GM08714 (cell line): Measurements from ENCODE around the gene SNCAIP.

Experiments
- H3K4me3 ChIP-seq: fragments of 200-500 bp; sonication (Bioruptor generic); 2 replicates; pipeline ENCODE4 v1.5.1; 2014; ENCODE audit warnings: mild to moderate bottlenecking, low read length, inconsistent platforms
- ZNF274 ChIP-seq: IDR thresholded peaks from 2 replicates; pipeline ENCODE4 v1.6.1; 2012; ENCODE audit warnings: mild to moderate bottlenecking, low read depth, low read length

The SNCAIP gene

GRCh38 chr5:122301016-122301415 lies 11.0 kb upstream of the SNCAIP start:
- TF ChIP-seq ZNF274, result no peak
- H3K4me3 ChIP-seq, result no peak overlapping the region

- no peak for TF ChIP-seq ZNF274
- no peak overlapping the region for H3K4me3 ChIP-seq
Observed at GRCh38 chr5:122304471-122305215, 7.4 kb upstream of the SNCAIP start.

- H3K4me3 ChIP-seq, result no peak overlapping the region
- no peak for TF ChIP-seq ZNF274
Observed at GRCh38 chr5:122306461-122306860, 5.6 kb upstream of the SNCAIP start.

DNA sequence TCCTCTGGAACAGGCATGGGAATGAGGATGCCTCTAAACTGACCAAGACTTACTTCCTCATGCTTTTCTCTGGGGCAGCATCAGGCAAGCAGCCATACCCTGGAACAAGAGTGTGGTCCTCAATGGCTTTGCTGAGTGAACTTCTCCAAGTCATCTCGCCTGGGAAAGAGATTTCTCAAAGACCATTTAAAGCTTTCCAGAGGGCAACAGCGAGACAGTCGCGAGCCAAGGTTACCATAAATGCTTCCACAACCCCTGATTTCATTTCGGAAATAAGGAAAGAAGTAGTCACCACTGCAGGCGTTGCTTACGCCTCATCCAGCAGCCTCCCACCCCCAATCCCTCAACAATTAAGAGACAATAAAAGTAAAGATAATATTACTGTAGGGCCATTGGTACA lies 1.1 kb upstream of the SNCAIP start:
- H3K4me3 ChIP-seq, result no peak overlapping the region
- no peak for TF ChIP-seq ZNF274

DNA sequence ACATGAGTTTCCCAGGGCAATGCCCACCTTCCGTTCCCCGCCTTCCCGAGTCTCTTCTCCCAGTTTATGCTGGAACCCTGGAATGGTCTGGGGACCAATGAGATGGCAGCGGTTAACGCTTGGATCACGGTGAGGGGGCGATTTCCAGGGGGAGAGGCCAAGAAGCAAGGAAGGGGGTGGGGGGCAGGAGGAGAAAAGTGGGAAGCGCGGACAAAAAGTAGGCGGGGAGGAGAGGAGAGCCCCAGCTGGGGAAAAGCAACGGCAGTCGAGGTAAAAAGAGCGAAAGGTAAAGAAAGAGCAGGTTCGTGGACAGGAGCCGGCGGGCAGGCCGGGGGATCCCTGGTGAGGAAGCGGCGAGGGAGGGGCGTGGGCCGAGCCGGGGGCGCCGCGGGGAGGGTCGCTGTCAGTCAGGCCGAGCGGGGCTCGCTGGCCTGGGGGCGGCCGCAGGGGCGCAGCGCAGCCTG lies 508 bp upstream of the SNCAIP start:
- peak overlapping the region; percentile 37; the same call in 1 of the 2 replicates for H3K4me3 ChIP-seq
- TF ChIP-seq ZNF274, result no peak

- no peak for TF ChIP-seq ZNF274
- peak overlapping the region; percentile 48 for H3K4me3 ChIP-seq
Observed at GRCh38 chr5:122312591-122313406, 762 bp downstream of the SNCAIP start.

DNA sequence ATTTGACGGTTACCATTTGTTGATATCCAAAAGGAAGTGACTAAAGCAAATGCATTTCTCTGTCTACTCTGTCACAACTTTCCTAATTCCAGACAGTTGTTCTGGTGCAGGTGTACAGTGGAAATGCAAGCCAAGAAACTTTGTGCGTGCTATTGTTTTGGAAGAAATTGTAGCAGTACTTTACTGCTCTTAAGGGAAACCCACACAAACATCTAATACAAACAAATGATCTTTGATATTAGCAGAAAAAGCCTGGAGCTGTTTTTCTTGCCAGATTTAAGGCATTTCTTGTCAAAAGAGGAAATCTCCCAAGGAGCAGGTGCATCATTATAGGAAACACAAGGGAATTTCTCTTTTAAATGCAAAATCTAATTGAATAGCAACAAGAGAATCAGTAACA lies 2.0 kb downstream of the SNCAIP start:
- no peak overlapping the region for H3K4me3 ChIP-seq
- no peak for TF ChIP-seq ZNF274

- TF ChIP-seq ZNF274, result no peak
- H3K4me3 ChIP-seq, result no peak overlapping the region
Observed at GRCh38 chr5:122315521-122315920, 3.5 kb downstream of the SNCAIP start.

GRCh38 chr5:122316656-122317055 lies 4.6 kb downstream of the SNCAIP start:
- no peak for TF ChIP-seq ZNF274
- no peak overlapping the region for H3K4me3 ChIP-seq

DNA sequence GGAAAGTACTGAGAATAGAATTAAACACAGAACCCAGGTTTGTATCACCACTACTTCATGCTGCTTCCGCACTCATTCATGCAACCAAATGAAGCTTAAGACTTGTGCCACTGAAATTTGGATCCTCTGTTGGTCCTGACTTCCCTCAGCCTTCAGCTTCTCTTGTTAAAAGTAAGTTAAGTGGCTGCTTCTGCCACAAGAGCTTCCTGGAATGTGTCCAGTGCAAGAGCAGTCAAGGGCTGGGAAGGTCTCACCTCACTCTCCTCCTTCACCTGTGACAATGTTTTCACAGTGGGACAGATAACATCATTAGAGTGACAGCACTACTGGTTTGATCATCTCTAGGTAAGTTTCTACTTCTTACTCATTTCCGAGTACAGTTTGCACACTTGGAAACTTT lies 7.9 kb downstream of the SNCAIP start:
- H3K4me3 ChIP-seq, result no peak overlapping the region
- TF ChIP-seq ZNF274, result no peak

DNA sequence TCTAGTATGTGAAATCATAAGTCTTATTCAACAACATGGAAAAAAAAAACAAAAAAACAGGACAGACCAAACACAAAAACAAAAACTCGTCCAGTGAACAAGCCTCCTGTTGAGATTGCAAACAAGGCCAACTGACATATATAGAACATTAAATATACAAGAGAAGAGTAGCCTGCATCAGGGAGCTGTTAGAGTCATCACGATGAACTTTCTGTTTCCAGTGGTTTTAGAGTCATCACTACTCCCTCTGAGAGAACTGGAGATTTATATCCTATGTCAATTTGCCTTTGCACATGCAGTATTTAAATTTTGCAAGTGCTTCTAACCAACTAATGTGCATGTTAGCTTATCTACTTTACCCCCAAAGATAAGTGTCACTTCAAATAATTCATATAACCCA lies 9.9 kb downstream of the SNCAIP start:
- no peak for TF ChIP-seq ZNF274
- H3K4me3 ChIP-seq, result no peak overlapping the region

GRCh38 chr5:122322801-122323548 lies 10.9 kb downstream of the SNCAIP start:
- no peak for TF ChIP-seq ZNF274
- H3K4me3 ChIP-seq, result no peak overlapping the region

- H3K4me3 ChIP-seq, result no peak overlapping the region
- no peak for TF ChIP-seq ZNF274
Observed at GRCh38 chr5:122323738-122324137, 11.7 kb downstream of the SNCAIP start.

- TF ChIP-seq ZNF274, result no peak
- no peak overlapping the region for H3K4me3 ChIP-seq
Observed at GRCh38 chr5:122327110-122327509, 15.1 kb downstream of the SNCAIP start.

DNA sequence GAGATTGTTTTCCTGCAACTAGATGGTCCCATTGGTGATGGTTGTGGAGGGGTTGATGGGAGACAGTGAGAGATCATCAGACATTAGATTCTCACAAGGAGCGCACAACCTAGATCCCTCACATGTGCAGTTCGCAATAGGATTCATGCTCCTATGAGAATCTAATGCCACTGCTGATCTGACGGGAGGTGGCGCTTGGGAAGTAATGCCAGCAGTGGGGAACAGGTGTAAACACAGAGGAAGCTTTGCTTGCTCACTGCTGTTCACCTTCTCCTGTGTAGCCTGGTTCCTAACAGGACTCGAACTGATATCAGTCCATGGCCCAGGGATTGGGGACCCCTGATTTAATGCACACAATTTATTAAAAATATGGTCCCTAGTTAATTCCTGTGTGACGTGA lies 18.8 kb downstream of the SNCAIP start:
- H3K4me3 ChIP-seq, result no peak overlapping the region
- no peak for TF ChIP-seq ZNF274
